HAP-1 (cell line): ENCODE measurements around the gene PHKG2.

Source experiments
- DNase-seq, 2 experiments: peaks; one replicate each; pipeline ENCODE4 v3.0.0-alpha.2; 2016 to 2020; ENCODE audit warnings: low spot score in 2 of 2
- H3K27me3 ChIP-seq: fragments of 250-450 bp; sonication (Bioruptor Pico); 2 replicates; pipeline ENCODE4 v1.5.1; 2020; ENCODE audit warnings: low read depth, mild to moderate bottlenecking, moderate library complexity
- H3K36me3 ChIP-seq: fragments of 250-450 bp; sonication (Bioruptor Pico); replicated peaks from 2 replicates; pipeline ENCODE4 v1.5.1; 2020; ENCODE audit warnings: mild to moderate bottlenecking
- H3K4me1 ChIP-seq: fragments of 250-450 bp; sonication (Bioruptor Pico); 2 replicates; pipeline ENCODE4 v1.5.1; 2020; ENCODE audit warnings: mild to moderate bottlenecking
- H3K4me3 ChIP-seq: fragments of 250-450 bp; sonication (Bioruptor Pico); 2 replicates; pipeline ENCODE4 v1.5.1; 2020; ENCODE audit warnings: mild to moderate bottlenecking, moderate library complexity
- H3K9me3 ChIP-seq: fragments of 250-450 bp; sonication (Bioruptor Pico); 2 replicates; pipeline ENCODE4 v1.5.1; 2020; ENCODE audit warnings: mild to moderate bottlenecking, moderate library complexity
- in situ Hi-C: fragments of 300-500 bp; cut with MboI; formaldehyde crosslinking; loops from 3 replicates; pipeline ENCODE4 v1.14.3; 2020; ENCODE audit warnings: low sequenced_read_pairs, inconsistent platforms, mixed read lengths

Gene PHKG2

GRCh38 chr16:30779596-30779995, 31.4 kb downstream of the PHKG2 start:
- Histone ChIP-seq H3K27me3 (no peaks in the 10 kb centered on the region), H3K4me3 (no peak overlapping the region), H3K9me3 (no peaks in the 10 kb centered on the region), H3K4me1 (peaks cover 10% of the 10 kb centered on the region), H3K36me3 (peaks cover 33% of the 10 kb centered on the region)
- in situ Hi-C loops = no loop called here
- DNase-seq = no peak

GRCh38 chr16:30780021-30780420, 31.8 kb downstream of the PHKG2 start:
- Histone ChIP-seq H3K4me1 (peaks cover 9% of the 10 kb centered on the region), H3K36me3 (peaks cover 33% of the 10 kb centered on the region), H3K9me3 (no peaks in the 10 kb centered on the region), H3K4me3 (no peak overlapping the region), H3K27me3 (no peaks in the 10 kb centered on the region)
- in situ Hi-C loops = no loop called here
- DNase-seq = no peak

- DNase-seq = no peak
- H3K27me3 ChIP-seq = no peaks in the 10 kb centered on the region
- H3K4me3 ChIP-seq = no peak overlapping the region
- no peaks in the 10 kb centered on the region for H3K9me3 ChIP-seq
- H3K36me3 ChIP-seq = peaks cover 33% of the 10 kb centered on the region
- in situ Hi-C loops = no loop called here
- peaks cover 7% of the 10 kb centered on the region for H3K4me1 ChIP-seq
Measured at GRCh38 chr16:30780549-30780948, 32.3 kb downstream of the PHKG2 start.

- Histone ChIP-seq H3K27me3 (no peaks in the 10 kb centered on the region), H3K4me3 (no peak overlapping the region), H3K4me1 (peaks cover 8% of the 10 kb centered on the region), H3K36me3 (peaks cover 33% of the 10 kb centered on the region), H3K9me3 (no peaks in the 10 kb centered on the region)
- in situ Hi-C loops = no loop called here
- no peak for DNase-seq
Measured at GRCh38 chr16:30782486-30783279, 34.5 kb downstream of the PHKG2 start.

- no peak overlapping the region for H3K4me3 ChIP-seq
- peaks cover 33% of the 10 kb centered on the region for H3K36me3 ChIP-seq
- H3K27me3 ChIP-seq = no peaks in the 10 kb centered on the region
- H3K4me1 ChIP-seq = peaks cover 10% of the 10 kb centered on the region
- no peak for DNase-seq
- in situ Hi-C loops = no loop called here
- no peaks in the 10 kb centered on the region for H3K9me3 ChIP-seq
Measured at GRCh38 chr16:30783280-30784109, 35.3 kb downstream of the PHKG2 start.

- in situ Hi-C loops = no loop called here
- Histone ChIP-seq H3K36me3 (peaks cover 33% of the 10 kb centered on the region), H3K4me3 (no peak overlapping the region), H3K27me3 (no peaks in the 10 kb centered on the region), H3K4me1 (peaks cover 10% of the 10 kb centered on the region), H3K9me3 (no peaks in the 10 kb centered on the region)
- no peak for DNase-seq
Measured at GRCh38 chr16:30784215-30784614, 36.0 kb downstream of the PHKG2 start.

GRCh38 chr16:30785126-30786106, 37.2 kb downstream of the PHKG2 start:
- in situ Hi-C loops = no loop called here
- peak overlapping the region; percentile 92 for H3K4me3 ChIP-seq
- peaks cover 32% of the 10 kb centered on the region for H3K36me3 ChIP-seq

GRCh38 chr16:30786115-30786935, 38.1 kb downstream of the PHKG2 start:
- peak; percentile 28 to 69 for DNase-seq
- Histone ChIP-seq H3K36me3 (peaks cover 24% of the 10 kb centered on the region), H3K27me3 (no peaks in the 10 kb centered on the region), H3K4me3 (peak overlapping the region; percentile 92), H3K9me3 (no peaks in the 10 kb centered on the region), H3K4me1 (peaks cover 10% of the 10 kb centered on the region)
- in situ Hi-C loops = no loop called here

More at GRCh38 chr16:30785126-30786106, 37.2 kb downstream of the PHKG2 start:
- H3K9me3 ChIP-seq = no peaks in the 10 kb centered on the region
- H3K27me3 ChIP-seq = no peaks in the 10 kb centered on the region
- peaks cover 10% of the 10 kb centered on the region for H3K4me1 ChIP-seq
- no peak for DNase-seq

- DNase-seq = peak; percentile 44 to 81
- peak within 1 kb of the TSS; percentile 92 for H3K4me3 ChIP-seq
- in situ Hi-C loops = no loop called here
- peaks cover 17% of the 10 kb centered on the region for H3K36me3 ChIP-seq
- no peaks in the 10 kb centered on the region for H3K9me3 ChIP-seq
- H3K4me1 ChIP-seq = peaks cover 10% of the 10 kb centered on the region
- H3K27me3 ChIP-seq = no peaks in the 10 kb centered on the region
Measured at GRCh38 chr16:30786936-30787612, 38.8 kb downstream of the PHKG2 start, which contains the start of gene ZNF629. TSS of gene ZNF629 (minus strand) at chr16:30787205. CDS start at chr16:30784482, 2,723 bp downstream.

- in situ Hi-C loops = no loop called here
- peaks cover 10% of the 10 kb centered on the region for H3K36me3 ChIP-seq
- DNase-seq = no peak
- no peaks in the 10 kb centered on the region for H3K27me3 ChIP-seq
- peaks cover 10% of the 10 kb centered on the region for H3K4me1 ChIP-seq
- no peaks in the 10 kb centered on the region for H3K9me3 ChIP-seq
- H3K4me3 ChIP-seq = peak overlapping the region; percentile 92
Measured at GRCh38 chr16:30787613-30788378, 39.6 kb downstream of the PHKG2 start.

- DNase-seq = no peak
- Histone ChIP-seq H3K27me3 (no peaks in the 10 kb centered on the region), H3K9me3 (no peaks in the 10 kb centered on the region), H3K4me3 (no peak overlapping the region), H3K4me1 (no peaks in the 10 kb centered on the region; the same call in 1 of the 2 replicates), H3K36me3 (no peaks in the 10 kb centered on the region)
- in situ Hi-C loops = no loop called here
Measured at GRCh38 chr16:30793508-30794069, 45.4 kb downstream of the PHKG2 start.
